Stimulated activated naive CD8-positive, alpha-beta T cell treated with anti-CD3 and anti-CD28 coated beads, Interleukin-15, amount 100 ng/mL, for 72 hours (primary cell): ENCODE results near the gene MBP.

ENCODE experiments used
- ATAC-seq: fragments of 150-1000 bp; cut with Tn5 transposase; 2 replicates; pipeline ENCODE4 v1.10.0; 2021; ENCODE audit warnings: mild to moderate bottlenecking, moderate library complexity
- DNase-seq, 2 donors: peaks; one replicate each; pipeline ENCODE4 v3.0.0; 2021 to 2022
- H3K27ac Mint-ChIP-seq, 2 donors: one replicate each; pipeline ENCODE4 v1.8.0; 2022; ENCODE audit warnings: mild to moderate bottlenecking in 2 of 2, mixed read lengths in 2 of 2, moderate library complexity in 2 of 2
- H3K27me3 Mint-ChIP-seq: one replicate; pipeline ENCODE4 v1.8.0; 2022; ENCODE audit warnings: mixed read lengths
- H3K4me1 Mint-ChIP-seq: one replicate; pipeline ENCODE4 v1.8.0; 2022; ENCODE audit warnings: mild to moderate bottlenecking, mixed read lengths
- H3K4me3 Mint-ChIP-seq, 2 donors: one replicate each; pipeline ENCODE4 v1.8.0; 2022; ENCODE audit warnings: mild to moderate bottlenecking in 2 of 2, mixed read lengths in 2 of 2, moderate library complexity in 1 of 2
- H3K9me3 Mint-ChIP-seq, 2 donors: one replicate each; pipeline ENCODE4 v1.8.0; 2022; ENCODE audit warnings: mixed read lengths in 2 of 2

Gene MBP

DNA sequence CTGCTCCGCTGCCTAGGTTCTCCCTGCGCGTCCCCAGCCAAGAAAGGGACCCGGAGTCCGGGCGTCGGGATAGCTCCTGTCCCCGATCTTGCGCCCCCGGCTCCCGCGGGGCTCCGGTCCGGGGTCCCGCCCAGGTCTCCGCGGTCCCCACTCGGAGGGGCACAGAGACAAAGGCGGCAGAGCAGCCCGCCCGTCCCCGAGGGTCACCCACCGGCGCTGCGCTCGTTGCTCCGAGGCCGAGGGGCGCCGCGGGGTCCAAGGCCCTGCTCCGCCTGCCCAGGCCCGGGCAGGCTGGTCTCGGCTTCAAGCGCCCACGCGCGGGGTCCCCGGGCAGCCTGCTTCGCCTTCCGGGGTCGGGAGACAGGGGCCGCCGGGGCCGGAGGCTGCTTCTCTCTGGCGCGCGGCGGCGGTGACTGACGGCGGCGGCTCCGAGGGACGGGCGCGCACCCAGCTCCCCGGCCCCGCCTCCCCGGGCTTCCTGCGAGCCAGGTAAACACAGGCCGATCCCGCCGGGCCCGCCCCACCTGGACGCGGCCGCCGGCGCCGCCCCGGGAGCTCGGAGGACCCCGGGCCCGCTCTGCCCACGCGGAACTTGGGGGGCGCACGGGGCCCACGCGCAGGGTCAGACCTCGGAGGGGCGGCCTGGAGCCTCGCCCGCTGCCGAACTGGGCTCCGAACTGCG is at the start of gene MBP:
MBP (minus strand) TSS at position 415 of the 682 bp plus-strand sequence. CDS start 27,522 bp downstream, outside the sequence.
- ATAC-seq (peak; percentile 70), DNase-seq (peak; percentile 63 to 66)
- peak within 1 kb of the TSS; percentile 97 to 98 for H3K27ac Mint-ChIP-seq
- H3K4me1 Mint-ChIP-seq: peaks cover 61% of the 10 kb centered on the region
- H3K27me3 Mint-ChIP-seq: no peaks in the 10 kb centered on the region
- no peaks in the 10 kb centered on the region for H3K9me3 Mint-ChIP-seq
- peak within 1 kb of the TSS; percentile 99 to 100 for H3K4me3 Mint-ChIP-seq

DNA sequence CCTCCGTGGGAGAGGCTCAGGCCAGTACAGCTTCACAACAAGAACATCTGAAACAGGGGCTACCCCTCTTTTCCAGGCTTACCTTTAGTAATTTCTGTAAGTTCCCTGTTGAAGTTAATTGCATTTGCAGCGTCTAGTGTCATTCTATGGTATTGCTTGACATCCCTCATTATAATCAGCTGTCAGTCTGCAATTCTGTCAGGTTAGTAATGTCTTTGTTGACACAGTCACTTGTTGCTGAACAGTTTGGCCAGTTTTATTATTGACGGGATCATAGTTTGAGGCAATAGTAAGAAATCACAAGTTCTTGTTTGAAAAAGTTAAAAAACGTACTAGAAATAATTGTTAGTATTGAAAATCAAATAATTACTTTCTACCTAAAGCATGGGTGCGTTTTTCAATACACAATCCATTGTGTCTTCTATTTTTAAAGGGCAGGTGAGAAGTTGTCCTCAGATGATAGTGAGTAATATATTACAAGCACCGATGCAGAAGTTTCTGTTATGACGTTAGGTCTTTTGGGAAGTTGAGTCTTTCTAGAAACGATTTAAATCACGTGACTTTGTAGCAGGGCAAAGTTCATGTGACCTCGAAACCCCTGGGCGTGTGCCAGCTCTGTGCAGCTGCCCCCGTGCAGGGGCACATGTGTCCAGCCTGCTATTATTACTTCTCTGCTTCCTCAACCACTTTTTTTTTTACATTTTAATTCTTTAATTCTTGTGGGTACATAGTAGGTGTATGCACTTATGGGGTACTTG is 49.5 kb upstream of the MBP start:
- ATAC-seq (no peak), DNase-seq (no peak)
- H3K4me3 Mint-ChIP-seq: no peak overlapping the region
- no peaks in the 10 kb centered on the region for H3K27me3 Mint-ChIP-seq
- H3K4me1 Mint-ChIP-seq: no peaks in the 10 kb centered on the region
- H3K27ac Mint-ChIP-seq: no peak overlapping the region
- peaks cover 0 to 9% of the 10 kb centered on the region in 2 donors for H3K9me3 Mint-ChIP-seq

DNA sequence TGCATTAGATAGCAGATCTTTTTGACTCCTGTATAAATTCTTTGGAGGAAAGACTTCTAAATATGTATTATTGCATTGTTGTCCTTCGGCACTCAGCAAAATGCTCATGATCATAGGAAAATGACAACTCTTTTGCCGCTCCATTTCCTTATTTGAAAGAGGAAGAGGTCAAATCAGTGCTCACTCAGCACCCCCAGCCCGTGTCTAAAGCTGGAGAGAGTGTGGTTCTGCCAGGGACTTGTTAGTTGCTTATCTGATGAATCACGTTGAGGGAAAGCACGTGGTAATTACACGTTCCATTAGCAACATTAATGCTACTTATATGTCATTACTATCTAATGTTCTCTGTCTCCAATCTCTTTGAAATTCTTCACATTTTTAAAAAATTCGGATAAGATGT is 46.0 kb upstream of the MBP start:
- Mint-ChIP-seq H3K4me1 (no peaks in the 10 kb centered on the region), H3K9me3 (no peaks in the 10 kb centered on the region), H3K4me3 (no peak overlapping the region), H3K27me3 (no peaks in the 10 kb centered on the region), H3K27ac (no peak overlapping the region)
- no peak for DNase-seq
- ATAC-seq: no peak

DNA sequence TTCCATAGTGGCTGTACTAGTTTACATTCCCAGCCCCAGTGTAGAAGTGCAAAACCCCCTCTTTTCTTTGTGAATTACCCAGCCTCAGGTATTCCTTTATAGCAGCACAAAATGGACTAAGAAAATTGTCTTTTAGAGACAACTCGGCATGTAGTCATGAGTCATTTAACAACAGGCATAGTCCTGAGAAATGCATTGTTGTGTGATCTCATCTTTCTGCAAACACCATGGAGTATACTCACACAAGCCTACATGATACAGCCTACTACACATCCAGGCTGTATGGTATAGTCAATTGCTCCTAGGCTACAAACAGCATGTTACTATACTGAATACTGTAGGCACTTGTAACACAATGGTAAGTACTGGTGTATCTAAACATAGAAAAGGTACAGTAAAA is 44.4 kb upstream of the MBP start:
- no peak for DNase-seq
- H3K27ac Mint-ChIP-seq: no peak overlapping the region
- no peak overlapping the region for H3K4me3 Mint-ChIP-seq
- no peaks in the 10 kb centered on the region for H3K27me3 Mint-ChIP-seq
- no peaks in the 10 kb centered on the region for H3K9me3 Mint-ChIP-seq
- ATAC-seq: no peak
- H3K4me1 Mint-ChIP-seq: no peaks in the 10 kb centered on the region

DNA sequence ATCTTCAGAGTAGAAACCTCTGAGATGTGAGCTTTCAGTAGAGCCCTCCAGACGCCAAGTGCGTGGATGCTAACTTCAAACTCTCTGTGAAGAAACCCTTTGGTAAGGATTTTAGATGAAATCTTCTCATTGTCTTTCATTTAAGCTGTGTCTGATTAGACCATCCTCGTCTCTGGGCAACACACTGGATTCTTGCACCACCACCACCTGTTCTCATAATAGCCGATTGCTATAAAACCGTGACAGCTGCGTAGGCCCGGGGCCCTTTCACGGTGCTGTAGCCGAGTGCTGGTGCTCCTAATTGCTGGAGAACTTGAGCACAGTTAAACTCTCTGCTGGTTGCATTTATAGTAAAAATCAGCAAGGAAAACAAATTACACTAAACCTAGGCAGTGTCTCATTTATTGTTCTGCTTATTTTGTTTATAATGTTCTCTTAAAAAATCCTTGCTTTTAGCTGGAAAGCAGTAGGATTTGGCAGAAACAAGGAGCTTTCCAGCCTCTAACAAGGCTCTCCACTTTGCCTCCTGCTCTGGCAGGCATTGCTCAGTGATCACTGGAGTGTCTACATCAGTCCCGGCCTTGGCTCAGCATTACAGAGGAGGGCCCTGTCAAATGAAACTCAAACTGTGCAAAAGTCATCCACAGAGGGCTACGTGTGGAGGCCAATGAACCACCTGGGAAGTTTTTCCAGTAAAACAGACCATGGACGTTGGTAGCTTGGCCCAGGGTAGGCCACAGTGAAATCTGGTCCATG is 40.9 kb upstream of the MBP start:
- Mint-ChIP-seq H3K9me3 (no peaks in the 10 kb centered on the region), H3K27me3 (no peaks in the 10 kb centered on the region), H3K27ac (no peak overlapping the region), H3K4me3 (no peak overlapping the region), H3K4me1 (no peaks in the 10 kb centered on the region)
- DNase-seq (no peak), ATAC-seq (no peak)

DNA sequence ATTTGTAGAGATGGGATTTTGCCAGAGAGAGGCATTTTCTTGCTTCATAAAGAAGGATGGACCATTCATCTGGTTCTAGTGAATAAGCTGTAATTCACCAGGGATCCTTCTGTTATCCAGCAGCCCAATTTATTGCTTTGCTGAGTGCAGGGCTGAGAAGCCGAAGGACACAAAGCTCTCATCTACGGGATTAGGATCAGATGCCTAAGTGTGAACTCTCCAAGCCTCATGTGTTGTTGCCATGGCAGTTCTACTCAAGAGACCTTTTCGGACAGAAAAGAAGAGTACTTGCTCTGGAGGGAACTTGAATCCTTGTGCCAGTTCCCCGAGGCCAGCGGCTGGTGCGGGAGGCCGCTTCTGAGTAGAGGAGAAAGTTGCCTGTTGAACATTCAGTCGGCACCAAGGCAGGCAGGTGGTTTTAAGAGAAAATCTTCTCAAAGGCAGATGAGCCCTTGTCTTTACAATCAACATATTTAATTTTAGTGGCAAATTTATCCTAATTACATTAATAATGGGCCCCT is 38.4 kb upstream of the MBP start:
- H3K9me3 Mint-ChIP-seq: no peaks in the 10 kb centered on the region
- no peaks in the 10 kb centered on the region for H3K4me1 Mint-ChIP-seq
- H3K27me3 Mint-ChIP-seq: peaks cover 5% of the 10 kb centered on the region
- no peak overlapping the region for H3K4me3 Mint-ChIP-seq
- no peak for DNase-seq
- no peak for ATAC-seq
- H3K27ac Mint-ChIP-seq: no peak overlapping the region

DNA sequence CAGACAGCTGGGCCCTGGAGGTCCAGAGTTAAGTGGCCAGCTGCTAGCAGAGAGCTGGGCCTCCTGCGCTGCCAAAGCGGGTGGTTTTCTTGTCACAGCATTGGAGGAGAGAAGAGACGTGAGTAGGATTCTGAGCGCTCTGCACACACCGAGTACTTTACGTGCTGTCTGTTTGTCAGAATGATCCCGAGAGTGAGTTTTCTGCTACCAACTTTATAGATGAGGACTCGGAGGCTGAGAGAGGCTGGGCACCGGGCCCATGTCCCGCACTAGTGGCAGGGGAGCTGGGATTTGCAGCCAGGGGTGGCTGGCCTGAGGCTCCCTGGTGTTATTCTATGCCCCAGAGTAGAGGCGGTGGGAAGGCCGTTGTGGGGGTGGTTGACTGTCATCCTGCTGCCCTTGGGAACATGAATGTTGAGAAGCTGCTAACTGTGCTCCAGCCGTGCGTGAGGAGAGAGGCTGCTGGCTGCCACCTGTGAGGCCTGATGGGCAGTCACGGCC is 36.3 kb upstream of the MBP start:
- Mint-ChIP-seq H3K4me3 (no peak overlapping the region), H3K4me1 (no peaks in the 10 kb centered on the region), H3K9me3 (no peaks in the 10 kb centered on the region), H3K27ac (no peak overlapping the region), H3K27me3 (peaks cover 24% of the 10 kb centered on the region)
- no peak for ATAC-seq
- DNase-seq: no peak

DNA sequence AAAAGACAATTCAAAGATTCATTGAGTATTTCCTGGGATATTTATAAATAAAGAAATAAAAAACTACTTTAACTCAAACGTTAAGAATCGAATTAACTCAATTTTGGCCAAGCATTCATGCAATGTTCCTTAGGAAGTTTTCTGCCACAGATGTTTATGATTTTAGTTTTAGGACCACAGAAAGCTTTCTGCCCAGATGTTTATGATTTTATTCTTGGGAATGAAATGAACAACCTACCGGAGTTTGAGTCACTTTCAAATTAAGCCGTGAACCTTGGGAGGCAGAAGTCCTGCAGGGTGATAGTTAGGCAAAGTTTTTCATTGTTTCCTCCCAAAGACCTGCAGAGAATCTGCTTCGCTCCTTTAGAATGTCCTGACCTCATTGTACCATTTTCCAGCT is 34.7 kb upstream of the MBP start:
- no peak for ATAC-seq
- Mint-ChIP-seq H3K27me3 (peaks cover 25% of the 10 kb centered on the region), H3K27ac (no peak overlapping the region), H3K4me1 (no peaks in the 10 kb centered on the region), H3K4me3 (no peak overlapping the region), H3K9me3 (no peaks in the 10 kb centered on the region)
- DNase-seq: no peak

DNA sequence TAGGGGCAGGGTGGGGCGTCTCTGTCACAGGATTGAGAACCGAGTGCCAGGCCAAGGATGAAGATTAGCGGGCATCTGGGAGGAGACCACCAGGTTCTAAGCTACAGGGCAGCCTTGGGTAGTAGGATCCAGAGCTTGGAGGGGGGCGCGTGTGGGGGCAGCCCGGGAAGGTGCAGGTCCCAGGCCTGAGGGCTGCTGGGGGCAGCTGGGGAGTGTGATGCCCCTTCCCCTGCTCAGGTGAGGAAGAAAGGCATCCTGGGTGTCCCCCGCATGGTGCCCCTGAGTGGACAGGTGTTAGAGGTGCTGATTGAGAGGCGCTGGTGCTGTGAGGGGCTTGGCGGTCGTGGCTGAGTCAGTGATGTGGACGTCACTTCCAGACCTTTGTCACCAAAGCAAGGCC is 33.9 kb upstream of the MBP start:
- peaks cover 25% of the 10 kb centered on the region for H3K27me3 Mint-ChIP-seq
- H3K27ac Mint-ChIP-seq: peak overlapping the region in 1 of 2 donors; percentile 80
- H3K4me3 Mint-ChIP-seq: no peak overlapping the region
- DNase-seq (no peak), ATAC-seq (peak; percentile 28)
- no peaks in the 10 kb centered on the region for H3K9me3 Mint-ChIP-seq
- H3K4me1 Mint-ChIP-seq: peaks cover 5% of the 10 kb centered on the region

DNA sequence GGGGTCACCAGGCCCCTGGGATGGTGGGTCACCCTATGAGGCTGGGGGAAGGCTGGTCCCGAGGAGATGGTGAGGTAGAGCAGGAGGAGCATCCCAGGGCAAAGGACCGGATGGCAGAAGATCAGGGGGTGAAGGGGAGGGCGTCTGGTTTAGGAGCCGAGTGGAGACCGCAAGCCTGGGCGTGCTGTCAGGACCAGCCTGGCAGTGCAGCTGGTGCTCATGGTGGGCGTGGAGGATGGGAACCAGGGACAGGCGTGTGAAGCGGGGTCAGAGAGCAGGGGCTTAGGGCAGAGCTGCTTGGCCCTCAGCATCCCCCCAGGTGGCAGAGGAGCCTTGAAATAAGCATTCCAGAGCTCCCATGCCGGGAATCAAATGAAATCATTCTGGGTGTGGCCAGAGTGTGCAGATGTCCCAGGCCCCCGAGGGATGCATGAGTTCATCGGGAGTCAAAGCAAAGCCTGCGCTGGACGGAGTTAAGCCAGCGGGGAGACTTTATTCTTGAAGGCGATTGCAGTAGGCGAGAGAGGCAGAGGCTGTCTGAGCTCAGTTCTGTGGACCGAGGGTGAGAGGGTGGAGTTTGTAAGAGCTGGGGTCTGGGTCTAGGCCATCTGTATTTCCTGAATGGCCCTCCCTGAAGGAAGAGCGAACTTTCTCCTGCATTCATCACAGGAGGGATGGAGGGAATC is 33.1 kb upstream of the MBP start:
- Mint-ChIP-seq H3K4me1 (peaks cover 8% of the 10 kb centered on the region), H3K27me3 (peaks cover 25% of the 10 kb centered on the region), H3K4me3 (no peak overlapping the region), H3K9me3 (no peaks in the 10 kb centered on the region), H3K27ac (peak overlapping the region; percentile 36 to 80)
- DNase-seq (no peak), ATAC-seq (no peak)

DNA sequence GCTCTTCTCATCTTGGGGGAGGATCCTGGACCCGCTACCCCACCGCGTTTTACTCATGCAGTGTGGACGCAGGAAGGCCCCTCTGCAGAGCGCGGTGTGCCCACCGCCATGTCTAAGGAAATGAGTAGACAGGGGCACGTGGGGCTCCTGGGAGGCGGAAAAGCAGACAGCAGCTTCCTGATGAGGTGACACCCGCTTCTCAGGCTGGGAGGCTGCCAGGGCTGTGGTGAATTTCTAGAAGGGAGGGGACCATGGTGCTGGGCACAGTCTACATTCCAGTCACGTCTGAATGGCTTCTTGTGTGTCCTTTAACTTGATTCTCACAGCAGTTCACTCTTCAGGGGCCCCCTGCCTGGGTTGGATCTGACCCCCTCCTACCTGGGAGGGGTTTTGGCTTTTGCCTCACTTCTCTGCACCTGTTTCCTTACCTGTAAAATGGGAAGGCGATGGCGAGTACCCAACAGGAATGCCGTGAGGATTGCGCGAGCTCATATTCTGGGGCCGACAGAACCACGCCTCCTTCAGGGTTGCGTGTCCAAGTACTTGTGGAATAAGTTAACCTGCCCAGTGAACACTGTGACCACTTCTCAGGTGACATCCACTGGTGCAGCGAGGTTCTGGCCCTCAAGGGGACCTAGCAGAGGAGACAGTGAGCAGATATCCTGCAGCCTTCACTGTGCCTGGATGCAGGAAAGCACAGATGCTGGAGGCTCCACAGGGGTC is 32.3 kb upstream of the MBP start:
- peaks cover 25% of the 10 kb centered on the region for H3K27me3 Mint-ChIP-seq
- no peak overlapping the region for H3K4me3 Mint-ChIP-seq
- H3K4me1 Mint-ChIP-seq: peaks cover 15% of the 10 kb centered on the region
- ATAC-seq (no peak), DNase-seq (no peak)
- H3K27ac Mint-ChIP-seq: peak overlapping the region in 1 of 2 donors; percentile 36
- no peaks in the 10 kb centered on the region for H3K9me3 Mint-ChIP-seq

DNA sequence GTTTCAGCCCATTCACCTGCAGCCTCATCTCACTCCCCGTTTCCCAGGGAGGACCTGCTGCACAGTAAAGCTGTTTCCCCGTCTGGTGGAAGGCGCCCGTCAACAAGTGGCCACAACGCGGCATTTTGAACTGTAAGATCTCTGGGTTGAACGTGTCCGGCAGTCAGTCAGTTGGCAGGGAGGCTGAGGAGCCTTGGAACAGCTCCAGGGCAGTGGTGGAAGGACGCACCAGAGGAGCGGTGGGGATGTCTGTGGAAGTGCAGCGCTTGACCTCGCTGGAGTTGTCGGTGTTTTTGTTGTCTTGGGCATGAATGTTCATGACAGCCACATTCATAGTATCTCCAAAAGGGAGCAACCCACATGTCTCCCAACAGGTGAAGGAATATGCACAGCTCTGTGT is 31.4 kb upstream of the MBP start:
- Mint-ChIP-seq H3K27ac (no peak overlapping the region), H3K9me3 (no peaks in the 10 kb centered on the region), H3K4me1 (peaks cover 16% of the 10 kb centered on the region), H3K27me3 (peaks cover 25% of the 10 kb centered on the region), H3K4me3 (no peak overlapping the region)
- DNase-seq (no peak), ATAC-seq (no peak)

DNA sequence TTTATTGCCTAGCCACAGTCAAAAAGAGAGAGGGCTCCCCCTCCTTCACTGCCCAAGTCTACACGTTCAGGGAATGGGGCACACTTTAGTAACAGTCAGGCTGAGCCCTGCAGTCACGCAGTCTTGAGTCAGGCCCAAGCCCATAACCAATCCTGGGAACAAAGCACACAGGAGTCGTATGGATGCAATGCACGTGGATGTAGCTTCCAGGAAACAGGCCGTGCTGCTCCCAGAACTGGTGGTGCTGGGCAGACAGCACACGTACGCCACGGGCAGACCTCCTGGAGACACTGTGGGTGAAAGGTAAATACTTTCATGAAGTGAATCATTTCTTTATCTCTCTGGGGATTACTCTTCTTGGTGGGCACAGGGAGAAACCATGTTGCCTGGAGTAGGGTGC is 30.0 kb upstream of the MBP start:
- no peaks in the 10 kb centered on the region for H3K9me3 Mint-ChIP-seq
- peaks cover 25% of the 10 kb centered on the region for H3K27me3 Mint-ChIP-seq
- DNase-seq (no peak), ATAC-seq (no peak)
- H3K27ac Mint-ChIP-seq: no peak overlapping the region
- peaks cover 16% of the 10 kb centered on the region for H3K4me1 Mint-ChIP-seq
- H3K4me3 Mint-ChIP-seq: no peak overlapping the region

DNA sequence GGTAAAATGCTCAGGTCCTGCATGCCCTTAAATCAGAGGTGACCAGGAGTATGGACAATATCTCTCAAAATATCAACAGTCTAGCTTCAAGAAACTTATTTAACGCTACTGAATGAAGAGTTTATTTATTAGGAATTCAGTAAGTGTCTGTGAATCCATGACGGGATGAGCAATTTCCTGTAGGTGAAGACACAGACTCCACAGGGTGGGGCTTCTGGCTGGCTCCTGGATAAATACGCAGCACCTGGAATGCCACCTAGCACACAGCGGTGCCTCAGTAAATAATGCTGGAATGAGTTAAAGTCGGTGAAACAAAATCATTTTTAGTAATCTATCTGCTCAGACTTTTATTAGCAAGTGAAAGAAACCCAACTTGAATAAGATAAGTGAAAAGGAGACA is 29.4 kb upstream of the MBP start:
- H3K9me3 Mint-ChIP-seq: no peaks in the 10 kb centered on the region
- H3K27ac Mint-ChIP-seq: no peak overlapping the region
- no peak overlapping the region for H3K4me3 Mint-ChIP-seq
- DNase-seq: no peak
- H3K4me1 Mint-ChIP-seq: peaks cover 16% of the 10 kb centered on the region
- ATAC-seq: no peak
- H3K27me3 Mint-ChIP-seq: peaks cover 25% of the 10 kb centered on the region

DNA sequence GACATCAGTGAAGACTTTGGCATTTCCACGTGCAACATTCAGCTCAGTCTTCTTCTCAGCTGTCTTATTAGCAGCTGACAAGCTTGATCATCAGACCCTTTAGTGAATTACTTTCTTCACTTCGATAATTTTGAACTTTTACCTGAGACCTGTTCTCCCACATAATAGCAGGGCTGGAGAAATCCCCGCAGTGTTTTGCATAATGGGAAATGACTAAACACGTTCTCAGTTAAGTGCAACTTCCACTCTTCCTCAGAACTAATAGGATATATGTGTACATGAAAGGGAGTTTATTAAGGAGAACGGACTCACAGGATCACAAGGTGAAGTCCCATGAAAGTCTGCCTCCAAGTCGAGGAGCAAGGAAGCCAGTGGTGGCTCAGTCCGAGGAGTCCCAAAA is 28.8 kb upstream of the MBP start:
- Mint-ChIP-seq H3K27me3 (peaks cover 25% of the 10 kb centered on the region), H3K4me3 (no peak overlapping the region), H3K9me3 (no peaks in the 10 kb centered on the region), H3K27ac (no peak overlapping the region), H3K4me1 (peaks cover 16% of the 10 kb centered on the region)
- ATAC-seq: no peak
- DNase-seq: no peak
